Endodermal cell (in vitro differentiated cells): ENCODE data around the gene LELP1. TPM values are rescaled to one million over a fixed set of nuclear protein-coding genes. Genes with fewer than 3 reads are reported as not detected.

Experiments used
- DNase-seq: peaks from one replicate; pipeline ENCODE4 v3.0.0-alpha.2; 2017
- H3K27ac ChIP-seq: 2 replicates; pipeline ENCODE4 v1.5.1; 2013; ENCODE audit warnings: mild to moderate bottlenecking, low read depth, low read length, moderate library complexity
- H3K27me3 ChIP-seq: 2 replicates; pipeline ENCODE4 v1.6.1; 2013; ENCODE audit warnings: mild to moderate bottlenecking, low read length, moderate library complexity; ENCODE audit not compliant: insufficient read depth, control insufficient read depth, poor library complexity, severe bottlenecking
- H3K36me3 ChIP-seq: 2 replicates; pipeline ENCODE4 v1.7.0; 2013; ENCODE audit warnings: mild to moderate bottlenecking, low read length, moderate library complexity; ENCODE audit not compliant: control insufficient read depth, insufficient read depth
- H3K4me1 ChIP-seq: one replicate; pipeline ENCODE4 v1.7.0; 2013; ENCODE audit warnings: low read length; ENCODE audit not compliant: control insufficient read depth, insufficient read depth
- H3K4me3 ChIP-seq: 2 replicates; pipeline ENCODE4 v1.5.1; 2013; ENCODE audit warnings: mild to moderate bottlenecking, low read length, moderate library complexity
- H3K9ac ChIP-seq: 2 replicates; pipeline ENCODE4 v1.6.1; 2013; ENCODE audit warnings: mild to moderate bottlenecking, low read length, moderate library complexity; ENCODE audit not compliant: poor library complexity, severe bottlenecking; ENCODE audit errors: extremely low read depth
- H3K9me3 ChIP-seq: 2 replicates; pipeline ENCODE4 v1.6.1; 2013; ENCODE audit warnings: mild to moderate bottlenecking, low read length, moderate library complexity; ENCODE audit not compliant: control insufficient read depth
- H3K27ac Mint-ChIP-seq: 2 replicates; pipeline ENCODE4 v1.8.0; 2020; ENCODE audit warnings: mixed read lengths
- H3K27me3 Mint-ChIP-seq: 2 replicates; pipeline ENCODE4 v1.8.0; 2021; ENCODE audit warnings: mild to moderate bottlenecking, mixed read lengths; ENCODE audit not compliant: insufficient read depth
- H3K36me3 Mint-ChIP-seq: 2 replicates; pipeline ENCODE4 v1.8.0; 2020; ENCODE audit warnings: low read depth, mixed read lengths
- H3K4me1 Mint-ChIP-seq: 2 replicates; pipeline ENCODE4 v1.8.0; 2020; ENCODE audit warnings: mixed read lengths
- H3K4me3 Mint-ChIP-seq: 2 replicates; pipeline ENCODE4 v1.8.0; 2020; ENCODE audit warnings: mild to moderate bottlenecking, moderate library complexity, mixed read lengths
- H3K9me3 Mint-ChIP-seq: 2 replicates; pipeline ENCODE4 v1.8.0; 2020; ENCODE audit warnings: mild to moderate bottlenecking, mixed read lengths
- CTCF ChIP-seq: fragments of 200-600 bp; sonication (generic); conservative IDR thresholded peaks from 2 replicates; pipeline ENCODE4 v1.5.0; 2021; ENCODE audit warnings: antibody characterized with exemption, mild to moderate bottlenecking
- WGBS, 2 experiments: methylation state at CpG; one replicate each; pipeline versions ENCODE4 v1.1.5 to v1.1.7; 2013; ENCODE audit warnings: missing lambda C conversion rate in 2 of 2, mixed read lengths in 1 of 2; ENCODE audit not compliant: insufficient coverage in 1 of 2, insufficient read length in 1 of 2; 5-methylcytosine and 5-hydroxymethylcytosine counted together
- total RNA-seq, 2 donors: library from RNA; stranded (reverse); fragmentation: NEBNext Ultra II Directional in 1 of 2; extraction: Animal tissue kit (Norgen Biotek cat#: 25700) in 1 of 2; gene quantifications; 2 replicates in 1 of 2; 3 replicates in 1 of 2; pipeline ENCODE4 v1.2.1, GENCODE V29; 2021

Gene LELP1
- total RNA-seq, 2 donors from 2014 or later, result not detected

GRCh38 chr1:153251087-153251486, 47.9 kb downstream of the LELP1 start:
- no peak for DNase-seq
- Mint-ChIP-seq H3K36me3 (no peaks in the 10 kb centered on the region), H3K9me3 (no peaks in the 10 kb centered on the region), H3K27me3 (peaks cover 21% of the 10 kb centered on the region), H3K27ac (no peak overlapping the region), H3K4me3 (no peak overlapping the region), H3K4me1 (no peaks in the 10 kb centered on the region)
- WGBS, 2 experiments, result 78 to 100% methylated on average over 2 of the region's 2 CpGs
- Histone ChIP-seq H3K27me3 (peaks cover 7% of the 10 kb centered on the region), H3K36me3 (no peaks in the 10 kb centered on the region), H3K9me3 (no peaks in the 10 kb centered on the region), H3K4me3 (no peak overlapping the region), H3K27ac (no peak overlapping the region), H3K4me1 (peaks cover 3% of the 10 kb centered on the region), H3K9ac (no peak overlapping the region)
- no peak for TF ChIP-seq CTCF

- no peak for TF ChIP-seq CTCF
- no peaks in the 10 kb centered on the region for H3K4me1 Mint-ChIP-seq
- no peak for DNase-seq
- Histone ChIP-seq H3K27me3 (peaks cover 7% of the 10 kb centered on the region), H3K27ac (no peak overlapping the region), H3K9me3 (no peaks in the 10 kb centered on the region), H3K4me3 (no peak overlapping the region), H3K9ac (no peak overlapping the region), H3K4me1 (peaks cover 3% of the 10 kb centered on the region), H3K36me3 (no peaks in the 10 kb centered on the region)
- peaks cover 19% of the 10 kb centered on the region for H3K27me3 Mint-ChIP-seq
- H3K9me3 Mint-ChIP-seq, result no peaks in the 10 kb centered on the region
- H3K36me3 Mint-ChIP-seq, result no peaks in the 10 kb centered on the region
- 80 to 86% methylated on average over 3 of the region's 3 CpGs for WGBS, 2 experiments
- no peak overlapping the region for H3K27ac Mint-ChIP-seq
- H3K4me3 Mint-ChIP-seq, result no peak overlapping the region
These were observed 48.3 kb downstream of the LELP1 start for GRCh38 chr1:153251562-153251961.

DNA sequence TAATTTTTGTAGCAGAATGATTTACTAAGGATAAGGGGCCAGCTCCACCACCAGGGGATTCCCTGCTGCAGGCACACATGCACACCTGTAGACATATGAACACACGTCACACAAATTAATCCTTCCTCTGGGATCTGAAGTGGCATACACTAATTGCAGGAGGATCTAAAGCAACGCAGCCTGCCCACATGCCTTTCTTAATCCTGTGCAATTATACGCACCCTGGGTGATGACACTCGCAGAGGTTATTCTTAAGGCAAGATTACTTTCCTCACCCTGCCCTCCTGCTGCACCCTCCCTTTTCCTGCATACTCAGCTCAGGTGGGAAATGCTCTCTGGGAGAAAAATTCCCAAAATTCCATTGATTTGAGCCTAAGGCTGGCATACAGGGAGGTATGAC, 48.8 kb downstream of the LELP1 start:
- Histone ChIP-seq H3K27me3 (peaks cover 7% of the 10 kb centered on the region), H3K9ac (no peak overlapping the region), H3K9me3 (no peaks in the 10 kb centered on the region), H3K36me3 (no peaks in the 10 kb centered on the region), H3K4me1 (peaks cover 3% of the 10 kb centered on the region), H3K27ac (no peak overlapping the region), H3K4me3 (no peak overlapping the region)
- Mint-ChIP-seq H3K9me3 (no peaks in the 10 kb centered on the region), H3K27ac (no peak overlapping the region), H3K4me1 (no peaks in the 10 kb centered on the region), H3K36me3 (no peaks in the 10 kb centered on the region), H3K4me3 (no peak overlapping the region), H3K27me3 (peaks cover 17% of the 10 kb centered on the region)
- WGBS, 2 experiments, result 84 to 92% methylated on average over 4 of the region's 4 CpGs
- no peak for DNase-seq
- no peak for TF ChIP-seq CTCF
